Vagina (tissue), 2 donors: ENCODE results near the gene E2F7. TPM values are rescaled to one million over a fixed set of nuclear protein-coding genes. Genes with fewer than 3 reads are reported as not detected.

Experiments used
- DNase-seq, 2 donors: peaks; one replicate each; pipeline ENCODE4 v3.0.0-alpha.2; 2017; ENCODE audit errors: extremely low spot score in 2 of 2
- H3K27ac ChIP-seq: fragments of 200-600 bp; sonication (generic); one replicate; pipeline ENCODE4 v1.5.1; 2019
- H3K27me3 ChIP-seq: fragments of 200-600 bp; sonication (generic); one replicate; pipeline ENCODE4 v1.5.1; 2019
- H3K36me3 ChIP-seq, 2 donors: fragments of 200-600 bp; sonication (generic); one replicate each; pipeline ENCODE4 v1.5.1; 2017 to 2019
- H3K4me1 ChIP-seq: fragments of 200-600 bp; sonication (generic); one replicate; pipeline ENCODE4 v1.5.1; 2019
- H3K4me3 ChIP-seq, 2 donors: fragments of 200-600 bp; sonication (generic); 1 replicate in 1 of 2; 2 replicates in 1 of 2; pipeline ENCODE4 v1.5.1; 2016 to 2019
- H3K9me3 ChIP-seq: fragments of 200-600 bp; sonication (generic); one replicate; pipeline ENCODE4 v1.5.1; 2019
- POLR2A ChIP-seq, 2 donors: fragments of 450-650 bp; IDR thresholded peaks; one replicate each; pipeline ENCODE4 v1.6.1; 2017; ENCODE audit warnings: antibody characterized with exemption in 2 of 2, mild to moderate bottlenecking in 2 of 2, moderate library complexity in 2 of 2
- POLR2AphosphoS5 ChIP-seq, 2 donors: sonication (generic); formaldehyde crosslinking; IDR thresholded peaks; one replicate each; pipeline ENCODE4 v1.9.0; 2017; ENCODE audit warnings: antibody characterized with exemption in 2 of 2, mild to moderate bottlenecking in 2 of 2, low read depth in 1 of 2; ENCODE audit not compliant: insufficient read depth in 1 of 2
- intact Hi-C: fragments of 100-400 bp; cut with DNase I; formaldehyde crosslinking; loops from one replicate; pipeline ENCODE4 v1.15.1; 2023
- total RNA-seq: library from RNA; depleted of rRNA; stranded (reverse); fragments of >200 nt; gene quantifications from one replicate; pipeline ENCODE4 v1.2.3, GENCODE V29; 2016
- TF ChIP-seq, protein P1 (sequence below), 3 experiments: fragments of 450-650 bp in 2 of 3; fragments of 200-600 bp in 1 of 3; sonication (generic) in 1 of 3; IDR thresholded peaks; one replicate each; pipeline ENCODE4 v1.5.1; 2017 to 2019; ENCODE audit warnings: antibody characterized with exemption in 3 of 3, mild to moderate bottlenecking in 2 of 3, moderate library complexity in 2 of 3

E2F7 gene
- total RNA-seq, 1 donor from 2014 or later: 2.2 TPM

DNA sequence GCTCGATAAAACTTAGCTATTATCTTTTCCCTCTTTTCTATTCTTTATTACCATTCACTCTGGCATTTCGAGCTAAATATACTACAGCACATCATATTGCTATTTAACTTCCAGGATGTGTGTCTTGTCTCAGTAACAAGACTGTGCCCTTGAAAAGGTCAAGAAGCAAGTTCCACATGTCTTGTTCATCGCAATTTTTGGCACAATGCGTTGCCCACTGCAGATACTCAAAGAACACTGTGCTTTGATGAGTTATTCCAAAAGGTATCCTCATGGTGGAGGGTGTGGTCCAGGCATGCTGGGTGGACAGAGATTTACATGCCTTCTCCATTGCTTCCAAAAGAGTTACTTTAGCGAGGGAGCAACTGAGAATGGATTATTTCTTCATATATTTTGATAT, 6.6 kb downstream of the E2F7 start:
- Histone ChIP-seq H3K27ac (no peak overlapping the region), H3K9me3 (no peaks in the 10 kb centered on the region), H3K4me3 (no peak overlapping the region), H3K4me1 (no peaks in the 10 kb centered on the region), H3K36me3 (no peaks in the 10 kb centered on the region), H3K27me3 (no peaks in the 10 kb centered on the region)
- TF ChIP-seq POLR2AphosphoS5 (IDR thresholded peaks at IDR 0.05; ENCODE audit: insufficient read depth in 1 of 2, low read depth in 1 of 2) (no peak), POLR2A (IDR thresholded peaks at IDR 0.05) (no peak)
- TF ChIP-seq, protein P1, sequence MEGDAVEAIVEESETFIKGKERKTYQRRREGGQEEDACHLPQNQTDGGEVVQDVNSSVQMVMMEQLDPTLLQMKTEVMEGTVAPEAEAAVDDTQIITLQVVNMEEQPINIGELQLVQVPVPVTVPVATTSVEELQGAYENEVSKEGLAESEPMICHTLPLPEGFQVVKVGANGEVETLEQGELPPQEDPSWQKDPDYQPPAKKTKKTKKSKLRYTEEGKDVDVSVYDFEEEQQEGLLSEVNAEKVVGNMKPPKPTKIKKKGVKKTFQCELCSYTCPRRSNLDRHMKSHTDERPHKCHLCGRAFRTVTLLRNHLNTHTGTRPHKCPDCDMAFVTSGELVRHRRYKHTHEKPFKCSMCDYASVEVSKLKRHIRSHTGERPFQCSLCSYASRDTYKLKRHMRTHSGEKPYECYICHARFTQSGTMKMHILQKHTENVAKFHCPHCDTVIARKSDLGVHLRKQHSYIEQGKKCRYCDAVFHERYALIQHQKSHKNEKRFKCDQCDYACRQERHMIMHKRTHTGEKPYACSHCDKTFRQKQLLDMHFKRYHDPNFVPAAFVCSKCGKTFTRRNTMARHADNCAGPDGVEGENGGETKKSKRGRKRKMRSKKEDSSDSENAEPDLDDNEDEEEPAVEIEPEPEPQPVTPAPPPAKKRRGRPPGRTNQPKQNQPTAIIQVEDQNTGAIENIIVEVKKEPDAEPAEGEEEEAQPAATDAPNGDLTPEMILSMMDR (IDR thresholded peaks at IDR 0.05): no peak
- intact Hi-C loops: no loop called here
- DNase-seq: no peak

DNA sequence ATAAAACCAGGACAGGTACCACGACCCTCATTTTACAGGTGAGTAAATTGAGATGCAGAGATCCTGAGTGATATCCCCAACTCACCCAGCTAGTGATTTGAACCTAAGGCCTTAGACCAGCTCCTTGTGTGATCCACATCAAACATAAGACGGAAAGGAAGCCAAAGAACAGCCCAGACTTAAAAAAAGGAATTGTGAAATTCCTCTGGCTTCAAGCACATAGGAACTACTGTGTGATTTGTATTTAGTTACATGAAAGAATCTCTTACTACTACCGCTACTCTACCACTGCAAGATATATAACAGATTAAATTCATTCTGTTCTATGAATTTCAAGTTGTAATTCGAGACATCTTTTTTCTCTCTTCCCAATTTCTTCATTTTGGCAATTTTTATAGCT, 10.5 kb downstream of the E2F7 start:
- H3K36me3 ChIP-seq: no peaks in the 10 kb centered on the region
- intact Hi-C loops: no loop called here
- no peak overlapping the region for H3K27ac ChIP-seq
- H3K4me1 ChIP-seq: no peaks in the 10 kb centered on the region
- H3K9me3 ChIP-seq: no peaks in the 10 kb centered on the region
- no peak overlapping the region for H3K4me3 ChIP-seq
- DNase-seq: no peak
- H3K27me3 ChIP-seq: no peaks in the 10 kb centered on the region
- no peak for TF ChIP-seq POLR2AphosphoS5 (IDR thresholded peaks at IDR 0.05; ENCODE audit: insufficient read depth in 1 of 2, low read depth in 1 of 2)
- no peak for TF ChIP-seq POLR2A (IDR thresholded peaks at IDR 0.05)
- TF ChIP-seq, protein P1 (IDR thresholded peaks at IDR 0.05): no peak

DNA sequence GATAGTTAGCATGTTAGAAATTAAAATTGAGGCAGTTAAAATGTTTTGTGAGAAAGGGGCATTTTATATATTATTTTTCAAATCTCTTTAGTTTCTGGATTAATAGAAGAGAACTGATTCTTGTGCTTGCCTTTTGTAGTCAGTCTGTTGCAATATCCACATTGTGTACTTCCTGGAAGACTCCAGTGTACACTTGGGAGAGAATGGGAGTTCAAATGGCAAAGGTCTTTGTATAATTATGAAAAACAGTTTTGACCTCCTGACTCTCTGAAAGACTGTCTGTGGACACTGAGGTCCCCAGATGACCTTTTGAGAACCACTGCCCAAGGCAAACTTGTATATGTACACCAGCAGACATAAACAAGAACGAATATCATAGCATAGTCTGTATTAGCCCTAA, 12.1 kb downstream of the E2F7 start:
- DNase-seq: no peak
- no peaks in the 10 kb centered on the region for H3K9me3 ChIP-seq
- no peak overlapping the region for H3K27ac ChIP-seq
- no peaks in the 10 kb centered on the region for H3K27me3 ChIP-seq
- TF ChIP-seq POLR2A (IDR thresholded peaks at IDR 0.05) (no peak), POLR2AphosphoS5 (IDR thresholded peaks at IDR 0.05; ENCODE audit: insufficient read depth in 1 of 2, low read depth in 1 of 2) (no peak)
- TF ChIP-seq, protein P1 (IDR thresholded peaks at IDR 0.05): no peak
- H3K4me1 ChIP-seq: no peaks in the 10 kb centered on the region
- no peaks in the 10 kb centered on the region for H3K36me3 ChIP-seq
- no peak overlapping the region for H3K4me3 ChIP-seq
- intact Hi-C loops: no loop called here

DNA sequence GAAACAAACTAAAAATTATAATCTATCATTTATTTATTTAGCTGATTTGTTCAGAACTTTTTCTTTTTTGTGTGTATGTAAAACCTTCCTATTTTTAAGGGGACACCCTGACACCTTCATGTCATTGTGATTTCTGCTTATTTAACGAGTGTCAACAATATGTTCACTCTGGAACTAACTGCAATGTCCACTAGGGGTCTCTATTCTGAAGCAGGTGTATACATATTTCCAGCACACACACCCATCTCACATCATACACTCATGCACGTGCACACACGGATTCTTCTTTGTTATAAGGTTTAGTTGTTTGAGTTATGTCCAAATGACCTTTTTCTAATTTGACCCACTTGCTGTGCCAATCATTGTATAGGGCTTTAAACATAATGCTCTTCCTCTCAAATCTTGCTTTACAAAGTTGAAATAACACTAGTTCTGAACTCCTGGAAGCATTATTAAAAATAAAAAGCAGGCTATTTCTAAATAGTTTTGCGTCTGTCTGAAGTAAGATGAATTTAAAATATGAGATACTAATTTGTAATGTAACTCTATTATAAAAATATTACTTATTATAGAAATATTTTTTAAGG, 15.5 kb downstream of the E2F7 start:
- no peaks in the 10 kb centered on the region for H3K27me3 ChIP-seq
- no peaks in the 10 kb centered on the region for H3K4me1 ChIP-seq
- no peak for TF ChIP-seq POLR2AphosphoS5 (IDR thresholded peaks at IDR 0.05; ENCODE audit: insufficient read depth in 1 of 2, low read depth in 1 of 2)
- TF ChIP-seq, protein P1 (IDR thresholded peaks at IDR 0.05): peak; percentile 31 to 51 (median 50)
- no peak for DNase-seq
- no peaks in the 10 kb centered on the region for H3K9me3 ChIP-seq
- H3K36me3 ChIP-seq: no peaks in the 10 kb centered on the region
- no peak overlapping the region for H3K4me3 ChIP-seq
- intact Hi-C loops: no loop called here
- H3K27ac ChIP-seq: no peak overlapping the region

DNA sequence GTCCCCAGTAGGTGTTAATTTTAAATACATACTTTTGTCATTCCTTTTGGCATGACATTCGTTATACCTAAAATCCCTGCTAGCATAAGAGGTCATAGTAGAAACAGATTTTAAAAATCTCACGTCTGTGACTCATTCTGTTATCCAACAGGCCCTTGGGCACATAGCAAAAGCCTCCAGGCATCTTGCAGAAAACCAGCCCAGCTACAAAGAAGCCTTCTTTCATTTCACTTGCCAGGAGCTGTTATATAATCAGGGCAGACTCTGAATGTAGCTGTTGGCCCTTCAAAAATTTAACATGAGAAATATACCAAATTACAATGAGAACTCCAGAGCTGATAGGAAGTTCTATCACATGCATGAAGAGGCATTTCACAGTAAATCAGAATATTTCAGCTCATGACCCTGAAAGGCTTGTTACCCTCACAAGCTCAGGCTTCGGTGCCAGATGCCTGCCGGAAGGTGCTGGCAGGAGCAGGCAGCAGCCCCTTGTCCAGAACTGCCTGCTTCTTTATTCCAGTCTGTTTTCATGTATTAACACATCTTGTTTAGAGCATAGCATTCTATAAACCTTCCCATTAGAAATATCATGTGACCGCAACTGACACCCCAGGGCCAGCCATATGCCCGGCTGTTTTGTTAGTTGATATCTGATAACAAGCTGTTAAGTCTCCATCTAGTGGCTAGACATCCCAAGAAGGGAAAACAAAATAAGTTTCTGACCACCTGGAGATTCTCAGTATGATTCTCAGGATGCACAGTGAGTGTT, 17.8 kb downstream of the E2F7 start:
- no peaks in the 10 kb centered on the region for H3K27me3 ChIP-seq
- no peaks in the 10 kb centered on the region for H3K4me1 ChIP-seq
- H3K4me3 ChIP-seq: no peak overlapping the region
- no peak for DNase-seq
- H3K36me3 ChIP-seq: no peaks in the 10 kb centered on the region
- H3K27ac ChIP-seq: no peak overlapping the region
- TF ChIP-seq, protein P1 (IDR thresholded peaks at IDR 0.05): no peak
- no peak for TF ChIP-seq POLR2A (IDR thresholded peaks at IDR 0.05)
- no peak for TF ChIP-seq POLR2AphosphoS5 (IDR thresholded peaks at IDR 0.05; ENCODE audit: insufficient read depth in 1 of 2, low read depth in 1 of 2)
- H3K9me3 ChIP-seq: no peaks in the 10 kb centered on the region
- intact Hi-C loops: no loop called here
